ENCODE results near the gene SUFU.

Gene SUFU

DNA sequence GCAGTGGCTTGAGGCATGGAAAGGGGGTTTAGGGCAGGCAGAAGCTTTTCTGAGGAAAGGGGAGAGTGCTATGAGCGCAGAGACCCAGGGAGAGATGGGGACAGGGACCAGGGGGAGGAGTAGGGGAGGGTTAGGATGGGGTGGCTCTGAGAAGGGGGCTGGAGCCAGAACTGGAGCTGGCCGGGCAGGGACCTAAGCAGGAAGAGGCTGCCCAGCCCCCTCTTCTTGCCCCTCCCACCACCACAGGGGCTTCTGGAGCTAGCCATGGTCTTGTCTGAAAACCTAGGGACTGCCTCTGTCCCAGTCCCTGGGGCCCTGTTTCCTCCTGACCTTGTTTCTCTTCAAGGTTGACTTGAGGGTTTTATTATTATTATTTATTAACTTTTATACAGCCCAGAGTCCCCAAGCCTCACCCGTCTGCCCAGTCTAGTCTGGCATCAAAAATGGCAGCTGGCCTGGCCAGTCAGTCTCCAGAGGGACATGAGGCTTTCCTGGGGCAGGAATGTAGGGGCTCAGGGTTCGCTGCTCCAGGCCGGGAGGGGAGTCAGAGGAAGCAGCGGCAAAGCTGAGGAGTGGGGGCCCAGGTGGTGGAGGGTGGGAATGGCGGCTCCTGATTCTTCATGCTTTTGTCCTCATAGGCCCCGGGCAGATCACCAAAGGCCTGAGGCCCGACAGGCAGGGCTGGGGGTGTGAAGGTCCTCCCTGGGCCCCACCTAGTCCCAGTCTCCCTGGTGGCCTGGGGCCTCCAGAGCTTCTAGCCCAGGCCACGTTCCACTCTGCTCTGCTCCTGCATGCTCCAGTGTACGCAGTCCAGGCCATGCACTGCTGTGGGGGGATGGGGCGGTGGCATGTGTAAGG, 146.3 kb downstream of the SUFU start:
- DNase-seq (no peak), ATAC-seq (ENCODE audit: insufficient read depth, low read depth) (no peak)
- no peak overlapping the region; the same call in 1 of the 2 replicates for H3K27ac ChIP-seq (ENCODE audit: low read length)
- no peak overlapping the region for H2AFZ ChIP-seq (ENCODE audit: low read depth, low read length)
- no peaks in the 10 kb centered on the region for H3K27me3 ChIP-seq (ENCODE audit: insufficient read depth, low read length, poor library complexity)
- H3K36me3 ChIP-seq (ENCODE audit: insufficient read depth, low read length): peaks cover 86% of the 10 kb centered on the region
- no peaks in the 10 kb centered on the region for H3K9me3 ChIP-seq (ENCODE audit: insufficient read depth, low read length, severe bottlenecking)
- H3K79me2 ChIP-seq (ENCODE audit: insufficient read depth, low read length): peaks cover 89% of the 10 kb centered on the region
- H3K4me3 ChIP-seq (ENCODE audit: low read depth in 1 of 2, low read length in 2 of 2): no peak overlapping the region
- no peak overlapping the region for H3K9ac ChIP-seq (ENCODE audit: low read depth, low read length)
- peaks cover 95% of the 10 kb centered on the region for H4K20me1 ChIP-seq (ENCODE audit: insufficient read depth, low read length)
- peak overlapping the region; percentile 73; the same call in 1 of the 2 replicates for H3K4me2 ChIP-seq (ENCODE audit: insufficient read depth, low read length)
- peaks cover 47% of the 10 kb centered on the region for H3K4me1 ChIP-seq (ENCODE audit: insufficient read depth, low read length)
- no peak for TF ChIP-seq EZH2 (IDR thresholded peaks at IDR 0.05; ENCODE audit: borderline replicate concordance, low read depth, low read length, severe bottlenecking)
- TF ChIP-seq, protein P1, sequence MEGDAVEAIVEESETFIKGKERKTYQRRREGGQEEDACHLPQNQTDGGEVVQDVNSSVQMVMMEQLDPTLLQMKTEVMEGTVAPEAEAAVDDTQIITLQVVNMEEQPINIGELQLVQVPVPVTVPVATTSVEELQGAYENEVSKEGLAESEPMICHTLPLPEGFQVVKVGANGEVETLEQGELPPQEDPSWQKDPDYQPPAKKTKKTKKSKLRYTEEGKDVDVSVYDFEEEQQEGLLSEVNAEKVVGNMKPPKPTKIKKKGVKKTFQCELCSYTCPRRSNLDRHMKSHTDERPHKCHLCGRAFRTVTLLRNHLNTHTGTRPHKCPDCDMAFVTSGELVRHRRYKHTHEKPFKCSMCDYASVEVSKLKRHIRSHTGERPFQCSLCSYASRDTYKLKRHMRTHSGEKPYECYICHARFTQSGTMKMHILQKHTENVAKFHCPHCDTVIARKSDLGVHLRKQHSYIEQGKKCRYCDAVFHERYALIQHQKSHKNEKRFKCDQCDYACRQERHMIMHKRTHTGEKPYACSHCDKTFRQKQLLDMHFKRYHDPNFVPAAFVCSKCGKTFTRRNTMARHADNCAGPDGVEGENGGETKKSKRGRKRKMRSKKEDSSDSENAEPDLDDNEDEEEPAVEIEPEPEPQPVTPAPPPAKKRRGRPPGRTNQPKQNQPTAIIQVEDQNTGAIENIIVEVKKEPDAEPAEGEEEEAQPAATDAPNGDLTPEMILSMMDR (IDR thresholded peaks at IDR 0.05; ENCODE audit: borderline replicate concordance, extremely low read depth, low read length, poor library complexity, severe bottlenecking): no peak

DNA sequence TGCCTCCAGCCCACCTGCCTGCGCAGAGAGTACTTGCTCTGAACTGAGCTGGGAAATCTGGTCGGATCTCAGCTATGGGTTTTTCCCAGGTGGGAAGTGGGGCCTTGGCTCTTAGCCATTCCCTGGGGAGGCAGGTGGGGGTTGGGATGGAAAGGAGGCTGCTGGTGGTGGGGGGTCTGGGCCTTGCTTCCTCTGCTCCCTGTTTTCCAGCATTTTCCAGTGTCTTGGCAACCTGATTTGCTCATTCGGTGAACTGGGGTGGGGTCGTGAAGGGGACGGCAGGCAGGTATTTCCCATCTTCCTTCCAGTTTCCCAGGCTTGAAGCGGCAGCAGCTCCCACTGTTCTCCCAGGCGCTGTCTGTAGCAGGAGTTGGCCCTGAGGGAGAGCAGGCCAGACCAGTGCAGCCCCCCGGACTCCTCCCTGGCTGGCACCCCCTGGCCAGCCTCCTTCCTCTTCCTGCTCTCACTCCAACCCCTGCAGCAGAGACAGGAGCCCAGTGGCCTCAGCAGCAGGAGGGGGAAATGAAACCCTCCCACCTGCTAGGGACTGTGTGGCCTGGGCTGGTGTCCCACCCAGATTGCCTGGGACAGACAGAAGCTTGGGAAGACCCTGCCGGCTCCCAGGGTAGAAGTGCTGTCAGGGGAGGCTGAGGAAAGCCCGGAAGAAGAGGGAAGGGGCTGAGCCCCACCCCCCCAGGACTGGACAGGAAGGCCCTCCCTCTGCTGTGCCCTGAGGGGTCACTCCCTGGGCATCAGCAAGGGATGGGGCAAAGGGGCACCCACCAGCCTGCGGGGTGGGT, 147.1 kb downstream of the SUFU start:
- Histone ChIP-seq H4K20me1 (ENCODE audit: insufficient read depth, low read length) (peaks cover 90% of the 10 kb centered on the region), H3K36me3 (ENCODE audit: insufficient read depth, low read length) (peaks cover 94% of the 10 kb centered on the region), H3K79me2 (ENCODE audit: insufficient read depth, low read length) (peaks cover 80% of the 10 kb centered on the region), H3K27ac (ENCODE audit: low read length) (no peak overlapping the region), H3K4me3 (ENCODE audit: low read depth in 1 of 2, low read length in 2 of 2) (no peak overlapping the region), H3K27me3 (ENCODE audit: insufficient read depth, low read length, poor library complexity) (no peaks in the 10 kb centered on the region), H3K4me1 (ENCODE audit: insufficient read depth, low read length) (peaks cover 44% of the 10 kb centered on the region), H2AFZ (ENCODE audit: low read depth, low read length) (no peak overlapping the region), H3K4me2 (ENCODE audit: insufficient read depth, low read length) (peak overlapping the region; percentile 18; the same call in 1 of the 2 replicates), H3K9ac (ENCODE audit: low read depth, low read length) (no peak overlapping the region), H3K9me3 (ENCODE audit: insufficient read depth, low read length, severe bottlenecking) (no peaks in the 10 kb centered on the region)
- ATAC-seq (ENCODE audit: insufficient read depth, low read depth): no peak
- DNase-seq: no peak
- TF ChIP-seq, protein P1 (IDR thresholded peaks at IDR 0.05; ENCODE audit: borderline replicate concordance, extremely low read depth, low read length, poor library complexity, severe bottlenecking): no peak
- no peak for TF ChIP-seq EZH2 (IDR thresholded peaks at IDR 0.05; ENCODE audit: borderline replicate concordance, low read depth, low read length, severe bottlenecking)

DNA sequence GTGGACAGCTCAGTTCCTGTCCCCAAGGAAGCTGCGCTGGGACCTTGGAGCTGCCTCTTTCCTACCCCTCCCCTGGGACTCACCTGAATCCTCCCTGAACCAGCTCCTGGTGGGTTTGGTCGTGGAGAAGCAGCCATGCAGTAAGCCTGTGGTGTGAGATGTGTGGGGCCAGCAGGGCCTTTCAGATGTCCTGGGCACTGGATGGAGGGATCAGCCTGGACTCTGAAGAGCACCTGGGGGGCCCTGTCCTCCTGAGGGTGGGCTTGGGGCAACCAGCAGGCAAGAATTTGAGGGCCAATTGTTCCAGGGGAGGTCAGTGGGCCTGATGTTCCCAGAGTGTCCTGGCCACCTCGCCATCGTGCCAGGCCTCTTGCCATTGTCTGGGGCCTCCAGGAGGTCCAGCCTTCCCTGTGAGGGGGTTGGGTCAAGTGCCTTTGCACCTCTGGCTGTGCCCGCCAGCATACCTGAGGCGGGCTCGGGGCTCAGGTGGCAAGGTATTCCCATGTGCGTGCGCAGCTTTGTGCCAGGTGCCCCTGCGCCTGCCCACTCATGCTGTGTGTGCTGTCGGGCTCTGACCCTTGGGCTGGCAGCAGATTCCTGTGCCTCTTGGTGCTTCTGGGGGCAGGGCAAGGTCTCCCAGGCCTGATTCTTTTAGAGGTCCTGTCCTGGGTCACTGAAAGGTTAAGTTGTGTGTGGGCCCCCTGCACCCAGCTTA, 147.8 kb downstream of the SUFU start:
- H3K4me1 ChIP-seq (ENCODE audit: insufficient read depth, low read length): peaks cover 36% of the 10 kb centered on the region
- no peaks in the 10 kb centered on the region for H3K27me3 ChIP-seq (ENCODE audit: insufficient read depth, low read length, poor library complexity)
- no peak for TF ChIP-seq EZH2 (IDR thresholded peaks at IDR 0.05; ENCODE audit: borderline replicate concordance, low read depth, low read length, severe bottlenecking)
- TF ChIP-seq, protein P1 (IDR thresholded peaks at IDR 0.05; ENCODE audit: borderline replicate concordance, extremely low read depth, low read length, poor library complexity, severe bottlenecking): no peak
- no peak overlapping the region for H2AFZ ChIP-seq (ENCODE audit: low read depth, low read length)
- ATAC-seq (ENCODE audit: insufficient read depth, low read depth) (no peak), DNase-seq (no peak)
- H3K9ac ChIP-seq (ENCODE audit: low read depth, low read length): no peak overlapping the region
- H3K9me3 ChIP-seq (ENCODE audit: insufficient read depth, low read length, severe bottlenecking): no peaks in the 10 kb centered on the region
- H3K79me2 ChIP-seq (ENCODE audit: insufficient read depth, low read length): peaks cover 73% of the 10 kb centered on the region
- peaks cover 95% of the 10 kb centered on the region for H3K36me3 ChIP-seq (ENCODE audit: insufficient read depth, low read length)
- no peak overlapping the region for H3K4me3 ChIP-seq (ENCODE audit: low read depth in 1 of 2, low read length in 2 of 2)
- H3K27ac ChIP-seq (ENCODE audit: low read length): no peak overlapping the region
- H4K20me1 ChIP-seq (ENCODE audit: insufficient read depth, low read length): peaks cover 88% of the 10 kb centered on the region
- no peak overlapping the region for H3K4me2 ChIP-seq (ENCODE audit: insufficient read depth, low read length)
